Activated naive CD8-positive, alpha-beta T cell (primary cell): ENCODE measurements around the gene OR4D1.

Source experiments
- H3K27ac Mint-ChIP-seq: one replicate; pipeline ENCODE4 v1.8.0; 2021; ENCODE audit warnings: mixed read lengths
- H3K27me3 Mint-ChIP-seq: one replicate; pipeline ENCODE4 v1.8.0; 2021; ENCODE audit warnings: mixed read lengths
- H3K36me3 Mint-ChIP-seq: one replicate; pipeline ENCODE4 v1.8.0; 2021; ENCODE audit warnings: mixed read lengths
- H3K4me1 Mint-ChIP-seq: one replicate; pipeline ENCODE4 v1.8.0; 2021; ENCODE audit warnings: low read depth, mixed read lengths
- H3K4me3 Mint-ChIP-seq: one replicate; pipeline ENCODE4 v1.8.0; 2021; ENCODE audit warnings: mild to moderate bottlenecking, mixed read lengths
- H3K9me3 Mint-ChIP-seq: one replicate; pipeline ENCODE4 v1.8.0; 2021; ENCODE audit warnings: low read depth, mixed read lengths

The OR4D1 gene

GRCh38 chr17:58174871-58175270, 26.7 kb downstream of the OR4D1 start:
- Mint-ChIP-seq H3K9me3 (no peaks in the 10 kb centered on the region), H3K27me3 (no peaks in the 10 kb centered on the region), H3K4me1 (peaks cover 26% of the 10 kb centered on the region), H3K4me3 (no peak overlapping the region), H3K27ac (no peak overlapping the region), H3K36me3 (no peaks in the 10 kb centered on the region)

- Mint-ChIP-seq H3K4me3 (no peak overlapping the region), H3K27ac (no peak overlapping the region), H3K27me3 (no peaks in the 10 kb centered on the region), H3K9me3 (no peaks in the 10 kb centered on the region), H3K4me1 (peaks cover 14% of the 10 kb centered on the region), H3K36me3 (no peaks in the 10 kb centered on the region)
These were observed 28.0 kb downstream of the OR4D1 start for GRCh38 chr17:58176200-58176599.

- Mint-ChIP-seq H3K4me1 (peaks cover 3% of the 10 kb centered on the region), H3K4me3 (no peak overlapping the region), H3K36me3 (no peaks in the 10 kb centered on the region), H3K27ac (no peak overlapping the region), H3K27me3 (no peaks in the 10 kb centered on the region), H3K9me3 (no peaks in the 10 kb centered on the region)
These were observed 33.6 kb downstream of the OR4D1 start for GRCh38 chr17:58181796-58182195.

- H3K36me3 Mint-ChIP-seq, result no peaks in the 10 kb centered on the region
- H3K27me3 Mint-ChIP-seq, result peaks cover 3% of the 10 kb centered on the region
- no peaks in the 10 kb centered on the region for H3K9me3 Mint-ChIP-seq
- H3K4me3 Mint-ChIP-seq, result no peak overlapping the region
- no peak overlapping the region for H3K27ac Mint-ChIP-seq
- H3K4me1 Mint-ChIP-seq, result peaks cover 3% of the 10 kb centered on the region
These were observed 35.3 kb downstream of the OR4D1 start for GRCh38 chr17:58183514-58183913.

GRCh38 chr17:58184308-58184985, 36.3 kb downstream of the OR4D1 start:
- no peak overlapping the region for H3K27ac Mint-ChIP-seq
- peaks cover 3% of the 10 kb centered on the region for H3K4me1 Mint-ChIP-seq
- no peaks in the 10 kb centered on the region for H3K36me3 Mint-ChIP-seq
- H3K27me3 Mint-ChIP-seq, result peaks cover 3% of the 10 kb centered on the region
- no peaks in the 10 kb centered on the region for H3K9me3 Mint-ChIP-seq
- H3K4me3 Mint-ChIP-seq, result no peak overlapping the region

GRCh38 chr17:58184986-58185761, 37.0 kb downstream of the OR4D1 start:
- H3K27ac Mint-ChIP-seq, result no peak overlapping the region
- H3K27me3 Mint-ChIP-seq, result peaks cover 3% of the 10 kb centered on the region
- H3K36me3 Mint-ChIP-seq, result no peaks in the 10 kb centered on the region
- no peaks in the 10 kb centered on the region for H3K9me3 Mint-ChIP-seq
- H3K4me1 Mint-ChIP-seq, result peaks cover 3% of the 10 kb centered on the region
- no peak overlapping the region for H3K4me3 Mint-ChIP-seq

GRCh38 chr17:58186591-58186990, 38.4 kb downstream of the OR4D1 start:
- H3K4me3 Mint-ChIP-seq, result no peak overlapping the region
- peaks cover 3% of the 10 kb centered on the region for H3K4me1 Mint-ChIP-seq
- no peak overlapping the region for H3K27ac Mint-ChIP-seq
- peaks cover 3% of the 10 kb centered on the region for H3K27me3 Mint-ChIP-seq
- H3K9me3 Mint-ChIP-seq, result no peaks in the 10 kb centered on the region
- no peaks in the 10 kb centered on the region for H3K36me3 Mint-ChIP-seq

- Mint-ChIP-seq H3K4me1 (peaks cover 3% of the 10 kb centered on the region), H3K27ac (no peak overlapping the region), H3K36me3 (no peaks in the 10 kb centered on the region), H3K9me3 (no peaks in the 10 kb centered on the region), H3K27me3 (peaks cover 3% of the 10 kb centered on the region), H3K4me3 (no peak overlapping the region)
These were observed 38.9 kb downstream of the OR4D1 start for GRCh38 chr17:58187063-58187462.

- no peaks in the 10 kb centered on the region for H3K36me3 Mint-ChIP-seq
- H3K4me1 Mint-ChIP-seq, result peaks cover 3% of the 10 kb centered on the region
- H3K4me3 Mint-ChIP-seq, result no peak overlapping the region
- H3K27me3 Mint-ChIP-seq, result peaks cover 3% of the 10 kb centered on the region
- H3K9me3 Mint-ChIP-seq, result no peaks in the 10 kb centered on the region
- no peak overlapping the region for H3K27ac Mint-ChIP-seq
These were observed 39.5 kb downstream of the OR4D1 start for GRCh38 chr17:58187675-58188074.

- Mint-ChIP-seq H3K4me1 (peaks cover 3% of the 10 kb centered on the region), H3K4me3 (no peak overlapping the region), H3K27me3 (peaks cover 3% of the 10 kb centered on the region), H3K27ac (no peak overlapping the region), H3K9me3 (no peaks in the 10 kb centered on the region), H3K36me3 (no peaks in the 10 kb centered on the region)
These were observed 41.4 kb downstream of the OR4D1 start for GRCh38 chr17:58189436-58190146.

GRCh38 chr17:58191241-58191896, 43.2 kb downstream of the OR4D1 start:
- no peaks in the 10 kb centered on the region for H3K9me3 Mint-ChIP-seq
- no peaks in the 10 kb centered on the region for H3K36me3 Mint-ChIP-seq
- no peaks in the 10 kb centered on the region for H3K4me1 Mint-ChIP-seq
- H3K4me3 Mint-ChIP-seq, result no peak overlapping the region
- no peak overlapping the region for H3K27ac Mint-ChIP-seq
- H3K27me3 Mint-ChIP-seq, result peaks cover 5% of the 10 kb centered on the region

GRCh38 chr17:58192612-58193011, 44.4 kb downstream of the OR4D1 start, which contains the start of gene EPX:
Gene EPX (plus strand): TSS chr17:58192726. CDS start chr17:58192847, 121 bp downstream.
- no peaks in the 10 kb centered on the region for H3K9me3 Mint-ChIP-seq
- H3K27ac Mint-ChIP-seq, result no peak within 1 kb of the TSS
- no peaks in the 10 kb centered on the region for H3K36me3 Mint-ChIP-seq
- no peaks in the 10 kb centered on the region for H3K4me1 Mint-ChIP-seq
- H3K4me3 Mint-ChIP-seq, result no peak within 1 kb of the TSS
- H3K27me3 Mint-ChIP-seq, result peaks cover 3% of the 10 kb centered on the region

GRCh38 chr17:58193641-58194255, 45.6 kb downstream of the OR4D1 start:
- Mint-ChIP-seq H3K27ac (no peak overlapping the region), H3K27me3 (peaks cover 10% of the 10 kb centered on the region), H3K36me3 (no peaks in the 10 kb centered on the region), H3K4me1 (no peaks in the 10 kb centered on the region), H3K4me3 (no peak overlapping the region), H3K9me3 (no peaks in the 10 kb centered on the region)

- no peaks in the 10 kb centered on the region for H3K9me3 Mint-ChIP-seq
- no peak overlapping the region for H3K4me3 Mint-ChIP-seq
- H3K4me1 Mint-ChIP-seq, result peaks cover 2% of the 10 kb centered on the region
- no peak overlapping the region for H3K27ac Mint-ChIP-seq
- H3K27me3 Mint-ChIP-seq, result peaks cover 12% of the 10 kb centered on the region
- no peaks in the 10 kb centered on the region for H3K36me3 Mint-ChIP-seq
These were observed 47.4 kb downstream of the OR4D1 start for GRCh38 chr17:58195518-58196123.
